ENCODE data around the gene ARFGAP2. TPM values are rescaled to one million over a fixed set of nuclear protein-coding genes. Genes with fewer than 3 reads are reported as not detected.
A peak's percentile ranks its signal among the peaks of the same experiment; 100 is the strongest.

The ARFGAP2 gene
- total RNA-seq, 1 experiment from 2014 or later, result 122 TPM

DNA sequence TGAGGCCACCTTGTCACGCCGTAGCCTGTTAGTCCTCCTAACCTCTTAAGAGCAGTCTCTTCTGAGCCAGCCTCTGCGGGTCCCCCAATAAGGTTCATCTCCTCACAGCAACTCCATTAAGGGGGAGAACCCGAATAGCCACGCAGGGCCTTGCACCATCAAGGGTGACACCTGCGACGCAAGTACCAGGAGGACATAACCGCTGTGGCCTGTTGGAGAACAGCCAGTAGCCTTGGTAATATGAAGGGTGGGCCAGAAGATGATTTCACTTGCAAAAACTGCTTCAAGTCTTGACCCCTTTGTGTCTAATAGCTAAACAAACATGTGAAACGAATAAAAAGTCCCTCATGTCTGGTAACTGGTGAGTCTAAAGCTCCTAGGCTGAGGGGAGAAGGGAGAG, 14.8 kb downstream of the ARFGAP2 start:
- intact Hi-C loops (cut with micrococcal nuclease; ENCODE audit: unreplicated experiment), result loop anchor here (1.0 kb wide), 2 partner anchors 193 to 273 kb away; no protein-coding TSS in a partner anchor
- DNase-seq, result peak in 1 of 2 experiments; percentile 16
- Histone ChIP-seq H3K27me3 (ENCODE audit: insufficient read depth, low read depth) (no peaks in the 10 kb centered on the region), H3K4me2 (no peak overlapping the region), H3K79me2 (ENCODE audit: low read depth) (no peaks in the 10 kb centered on the region), H3K27ac (no peak overlapping the region), H3F3A (ENCODE audit: insufficient read depth, low read depth) (peaks cover 24% of the 10 kb centered on the region; the same call in 1 of the 2 replicates), H3K4me1 (replicated peaks; ENCODE audit: insufficient read depth) (no peaks in the 10 kb centered on the region), H3K9me2 (ENCODE audit: insufficient read depth) (no peaks in the 10 kb centered on the region), H4K20me1 (ENCODE audit: insufficient read depth) (peaks cover 12% of the 10 kb centered on the region), H3K4me3 (no peak overlapping the region), H3K9me3 (ENCODE audit: insufficient read depth, low read depth) (no peaks in the 10 kb centered on the region), H3K36me3 (ENCODE audit: low read depth) (peaks cover 11% of the 10 kb centered on the region), H2AFZ (no peak overlapping the region)
- ChIA-PET CTCF (interaction anchor here (1.3 kb wide), 1 partner anchor 335 kb away, joined by 4 read pairs; no protein-coding TSS in a partner anchor), POLR2A (ENCODE audit: unreplicated experiment) (interaction anchor here (0.6 kb wide), 1 partner anchor 308 kb away, joined by 3 read pairs; no protein-coding TSS in a partner anchor)
- TF ChIP-seq, protein P1, sequence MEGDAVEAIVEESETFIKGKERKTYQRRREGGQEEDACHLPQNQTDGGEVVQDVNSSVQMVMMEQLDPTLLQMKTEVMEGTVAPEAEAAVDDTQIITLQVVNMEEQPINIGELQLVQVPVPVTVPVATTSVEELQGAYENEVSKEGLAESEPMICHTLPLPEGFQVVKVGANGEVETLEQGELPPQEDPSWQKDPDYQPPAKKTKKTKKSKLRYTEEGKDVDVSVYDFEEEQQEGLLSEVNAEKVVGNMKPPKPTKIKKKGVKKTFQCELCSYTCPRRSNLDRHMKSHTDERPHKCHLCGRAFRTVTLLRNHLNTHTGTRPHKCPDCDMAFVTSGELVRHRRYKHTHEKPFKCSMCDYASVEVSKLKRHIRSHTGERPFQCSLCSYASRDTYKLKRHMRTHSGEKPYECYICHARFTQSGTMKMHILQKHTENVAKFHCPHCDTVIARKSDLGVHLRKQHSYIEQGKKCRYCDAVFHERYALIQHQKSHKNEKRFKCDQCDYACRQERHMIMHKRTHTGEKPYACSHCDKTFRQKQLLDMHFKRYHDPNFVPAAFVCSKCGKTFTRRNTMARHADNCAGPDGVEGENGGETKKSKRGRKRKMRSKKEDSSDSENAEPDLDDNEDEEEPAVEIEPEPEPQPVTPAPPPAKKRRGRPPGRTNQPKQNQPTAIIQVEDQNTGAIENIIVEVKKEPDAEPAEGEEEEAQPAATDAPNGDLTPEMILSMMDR (conservative IDR thresholded peaks at IDR 0.05), result no peak
- no peak for TF ChIP-seq EZH2 (IDR thresholded peaks at IDR 0.05; ENCODE audit: low read depth)
- no TSS peak for BruUV-seq (replicated peaks)

DNA sequence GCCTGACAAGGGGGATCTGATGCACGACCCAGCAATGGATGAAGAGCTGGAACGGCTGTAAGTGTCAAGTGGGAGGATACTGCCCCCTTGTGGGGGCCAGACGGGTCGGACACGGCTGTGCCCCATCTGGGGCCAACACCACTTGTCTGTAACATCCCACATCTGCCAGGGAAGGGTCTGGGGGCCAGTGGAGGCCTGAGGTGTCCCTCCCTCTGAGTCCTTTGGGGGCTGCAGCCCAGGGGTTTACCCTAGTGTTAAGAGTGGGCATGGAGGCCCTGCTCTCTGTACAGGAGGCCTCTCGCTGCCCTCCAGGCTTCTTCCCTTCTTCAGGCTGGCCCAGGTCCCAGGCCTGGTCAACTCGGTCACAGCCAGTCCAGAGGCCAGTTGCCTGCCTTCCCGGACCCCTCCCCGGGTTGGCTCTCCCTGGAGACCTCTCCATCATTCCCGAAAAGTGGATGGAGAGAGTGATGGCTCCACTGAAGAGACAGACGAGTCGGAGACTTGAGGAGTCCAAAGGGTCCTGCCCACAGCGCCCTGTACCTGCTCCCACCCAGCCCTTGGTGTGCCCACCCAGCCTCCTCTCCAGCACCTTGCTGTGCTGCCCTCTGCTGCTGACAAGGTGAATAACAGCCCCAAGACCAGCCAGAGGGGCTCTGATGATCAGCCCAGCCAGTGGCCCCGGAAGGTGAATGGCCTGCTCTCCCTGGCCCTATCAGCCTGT, 15.4 kb downstream of the ARFGAP2 start:
- intact Hi-C loops (cut with micrococcal nuclease; ENCODE audit: unreplicated experiment), result loop anchor here (1.0 kb wide), 2 partner anchors 194 to 272 kb away; no protein-coding TSS in a partner anchor
- Histone ChIP-seq H3K4me2 (no peak overlapping the region), H3K27ac (no peak overlapping the region), H3K27me3 (ENCODE audit: insufficient read depth, low read depth) (no peaks in the 10 kb centered on the region), H3K9me2 (ENCODE audit: insufficient read depth) (no peaks in the 10 kb centered on the region), H3K9me3 (ENCODE audit: insufficient read depth, low read depth) (no peaks in the 10 kb centered on the region), H3K36me3 (ENCODE audit: low read depth) (peaks cover 9% of the 10 kb centered on the region), H3F3A (ENCODE audit: insufficient read depth, low read depth) (peaks cover 24% of the 10 kb centered on the region; the same call in 1 of the 2 replicates), H3K4me1 (replicated peaks; ENCODE audit: insufficient read depth) (no peaks in the 10 kb centered on the region), H3K4me3 (no peak overlapping the region), H4K20me1 (ENCODE audit: insufficient read depth) (peaks cover 8% of the 10 kb centered on the region), H2AFZ (no peak overlapping the region), H3K79me2 (ENCODE audit: low read depth) (no peaks in the 10 kb centered on the region)
- no peak for TF ChIP-seq EZH2 (IDR thresholded peaks at IDR 0.05; ENCODE audit: low read depth)
- TF ChIP-seq, protein P1 (conservative IDR thresholded peaks at IDR 0.05), result peak; percentile 75
- TSS peak; percentile 19 for BruUV-seq (replicated peaks)
- ChIA-PET POLR2A (ENCODE audit: unreplicated experiment) (interaction anchor here (0.6 kb wide), 2 partner anchors 18 to 98 kb away, joined by 3 to 6 read pairs; no protein-coding TSS in a partner anchor), CTCF (interaction anchor here (0.6 to 1.3 kb wide), 4 partner anchors 67 to 410 kb away, joined by 3 to 15 read pairs (median 4); no protein-coding TSS in a partner anchor)
- DNase-seq, result peak; percentile 51 to 64

DNA sequence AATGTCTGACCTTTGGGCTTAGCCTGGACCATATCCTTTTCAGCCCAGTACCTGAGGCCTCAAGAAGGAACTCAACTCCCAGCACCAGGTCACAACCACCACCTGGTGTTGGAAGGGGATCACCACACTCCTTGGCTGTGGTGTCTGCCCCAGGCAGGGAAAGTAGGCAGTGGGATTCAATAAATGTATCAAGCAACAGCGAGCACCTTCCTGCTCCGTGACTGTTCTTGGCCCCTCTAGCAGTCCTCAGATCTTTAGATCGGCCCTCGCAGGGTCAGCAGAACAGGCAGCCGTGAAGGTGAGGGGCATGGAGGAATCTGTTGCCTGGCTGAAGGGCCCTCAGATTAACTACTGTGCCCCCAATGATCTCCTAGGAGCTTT, 15.9 kb downstream of the ARFGAP2 start:
- H3F3A ChIP-seq (ENCODE audit: insufficient read depth, low read depth), result peaks cover 24% of the 10 kb centered on the region; the same call in 1 of the 2 replicates
- POLR2A ChIA-PET (ENCODE audit: unreplicated experiment), result interaction anchor here (0.6 kb wide), 2 partner anchors 17 to 99 kb away, joined by 3 to 6 read pairs; no protein-coding TSS in a partner anchor
- no peaks in the 10 kb centered on the region for H3K9me2 ChIP-seq (ENCODE audit: insufficient read depth)
- TF ChIP-seq EZH2 (IDR thresholded peaks at IDR 0.05; ENCODE audit: low read depth), result no peak
- TF ChIP-seq, protein P1 (conservative IDR thresholded peaks at IDR 0.05), result no peak
- no peak overlapping the region for H2AFZ ChIP-seq
- peak in 1 of 2 experiments; percentile 22 for DNase-seq
- H3K79me2 ChIP-seq (ENCODE audit: low read depth), result no peaks in the 10 kb centered on the region
- no peaks in the 10 kb centered on the region for H3K9me3 ChIP-seq (ENCODE audit: insufficient read depth, low read depth)
- no TSS peak for BruUV-seq (replicated peaks)
- intact Hi-C loops (cut with micrococcal nuclease; ENCODE audit: unreplicated experiment), result loop anchor here (1.0 kb wide), 2 partner anchors 195 to 271 kb away; no protein-coding TSS in a partner anchor
- no peak overlapping the region for H3K4me3 ChIP-seq
- peaks cover 8% of the 10 kb centered on the region for H4K20me1 ChIP-seq (ENCODE audit: insufficient read depth)
- H3K27ac ChIP-seq, result no peak overlapping the region
- H3K4me1 ChIP-seq (replicated peaks; ENCODE audit: insufficient read depth), result no peaks in the 10 kb centered on the region
- peaks cover 3% of the 10 kb centered on the region for H3K36me3 ChIP-seq (ENCODE audit: low read depth)
- no peak overlapping the region for H3K4me2 ChIP-seq
- H3K27me3 ChIP-seq (ENCODE audit: insufficient read depth, low read depth), result no peaks in the 10 kb centered on the region
- CTCF ChIA-PET, result interaction anchor here (0.6 to 1.3 kb wide), 4 partner anchors 68 to 410 kb away, joined by 3 to 15 read pairs (median 4); no protein-coding TSS in a partner anchor
